Endothelial cell of umbilical vein (primary cell): Measurements from ENCODE around the gene INHBC.

Experiments
- CTCF ChIP-seq, 2 donors: IDR thresholded peaks; 1 replicate in 1 of 2; 2 replicates in 1 of 2; pipeline ENCODE4 v1.5.1; 2011; ENCODE audit warnings: low read length in 2 of 2, mild to moderate bottlenecking in 2 of 2, moderate library complexity in 2 of 2, control low read depth in 1 of 2, inconsistent platforms in 1 of 2, low read depth in 1 of 2; ENCODE audit not compliant: insufficient read depth in 1 of 2; ENCODE audit errors: extremely low read depth in 1 of 2
- MYC ChIP-seq: IDR thresholded peaks from one replicate; pipeline ENCODE4 v1.6.1; 2011; ENCODE audit warnings: mild to moderate bottlenecking, low read depth, low read length

GRCh38 chr12:57498571-57498970 lies 64.0 kb downstream of the INHBC start:
- TF ChIP-seq MYC (no peak), CTCF (IDR thresholded peaks at IDR 0.05; ENCODE audit: extremely low read depth in 1 of 2, insufficient read depth in 1 of 2, low read depth in 1 of 2, low read length in 2 of 2) (no peak)
